ENCODE measurements around the gene MFAP4.
A peak's percentile ranks its signal among the peaks of the same experiment; 100 is the strongest.

- TF ChIP-seq CTCF (IDR thresholded peaks at IDR 0.05) (peak; percentile 98), EZH2 (IDR thresholded peaks at IDR 0.05; ENCODE audit: borderline replicate concordance, insufficient read depth, low read depth, low read length, poor library complexity, severe bottlenecking) (no peak)
Observed at GRCh38 chr17:19362277-19363113, 24.5 kb downstream of the MFAP4 start, which contains the start of gene B9D1.
